Activated CD8-positive, alpha-beta memory T cell treated with anti-CD3 and anti-CD28 coated beads, Interleukin-2, amount 50 U/mL, for 1 hour (primary cell): Measurements from ENCODE around the gene ANKRD40CL.
"Not testable (repeated sequence)": the region's sequence is repeated elsewhere in the genome, so short reads cannot be mapped to it uniquely, and the experiment has no call there.

ENCODE experiments used
- DNase-seq: peaks from one replicate; pipeline ENCODE4 v3.0.0-alpha.2; 2020; ENCODE audit errors: extremely low read depth

ANKRD40CL gene

DNA sequence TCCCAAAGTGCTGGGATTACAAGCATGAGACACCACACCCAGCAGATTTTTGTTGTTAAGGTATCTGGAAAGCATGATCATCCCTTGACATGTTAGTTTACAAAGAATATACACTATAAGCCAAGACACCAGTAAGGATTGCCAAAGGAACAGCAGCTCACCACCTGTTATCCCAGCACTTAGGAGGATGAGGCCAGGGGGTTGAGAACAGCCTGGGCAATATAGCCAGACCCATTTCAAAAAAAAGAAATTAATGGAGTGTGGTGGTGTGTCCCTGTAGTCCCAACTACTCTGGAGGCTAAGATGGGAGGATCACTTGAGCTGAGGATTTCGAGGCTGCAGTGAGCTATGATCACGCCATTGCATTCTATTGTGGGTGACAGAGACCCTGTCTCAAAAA is 5.1 kb downstream of the ANKRD40CL start:
- DNase-seq: no peak

DNA sequence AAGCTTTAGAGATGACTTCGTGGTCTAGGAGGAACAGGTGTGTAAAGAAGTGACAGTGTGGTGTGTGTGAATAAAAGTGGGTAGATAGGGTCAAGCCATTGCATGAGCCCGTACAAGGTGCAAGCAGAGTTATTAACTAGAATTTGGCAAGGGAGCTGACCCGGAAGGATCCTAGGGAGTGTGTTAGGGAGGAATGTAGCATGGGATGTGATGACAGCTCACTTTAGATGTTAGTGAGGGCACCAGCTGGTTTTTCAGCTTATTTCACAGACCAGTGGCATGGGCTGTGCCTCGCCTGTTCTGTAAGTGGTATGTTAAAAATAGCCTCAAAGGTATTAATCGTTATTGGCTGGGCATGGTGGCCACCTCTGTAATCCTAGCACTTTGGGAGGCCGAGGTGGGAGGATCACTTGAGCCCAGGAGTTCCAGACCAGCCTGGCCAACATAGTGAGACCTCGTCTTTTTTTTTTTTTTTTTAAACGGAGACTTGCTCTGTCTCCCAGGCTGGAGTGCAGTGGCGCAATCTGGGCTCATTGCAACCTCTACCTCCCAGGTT is 8.3 kb downstream of the ANKRD40CL start:
- DNase-seq: no peak

DNA sequence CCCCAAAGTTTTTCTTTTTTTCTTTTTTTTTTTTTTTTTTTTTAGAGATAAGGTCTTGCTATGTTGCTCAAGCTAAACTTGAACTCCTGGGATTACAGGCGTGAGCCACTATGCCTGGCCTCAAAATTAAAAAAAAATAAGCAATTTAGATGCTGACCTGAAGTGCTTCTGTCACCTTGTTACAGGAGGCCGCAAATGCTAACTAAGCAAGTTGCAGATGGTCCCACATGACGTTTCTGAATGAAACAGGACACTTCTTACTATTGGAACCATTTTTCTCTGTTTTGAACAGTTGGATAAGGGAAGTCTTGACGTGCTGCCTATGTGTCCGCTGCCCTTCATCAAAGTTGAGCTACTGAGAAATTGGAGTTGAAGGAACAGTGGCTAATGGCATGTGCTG is 8.8 kb downstream of the ANKRD40CL start:
- DNase-seq: no peak

DNA sequence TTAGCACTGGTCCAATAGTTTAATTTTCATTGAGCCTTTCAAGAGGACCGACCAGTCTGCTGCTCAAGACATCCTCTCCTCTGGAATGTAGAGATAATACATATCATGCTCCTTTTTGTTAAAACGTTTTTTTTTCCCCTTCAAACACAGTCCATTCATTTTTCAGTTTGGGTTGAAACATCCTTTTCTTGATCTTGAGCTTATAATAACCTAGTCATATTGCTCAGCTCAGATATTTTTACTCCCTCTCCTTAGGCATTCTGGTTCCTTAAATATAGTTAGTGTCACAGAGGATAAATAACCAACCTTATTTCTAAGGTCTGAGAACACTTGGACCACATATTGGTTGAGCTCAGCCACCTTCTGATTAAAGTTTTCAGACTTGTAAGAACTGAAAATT is 12.8 kb downstream of the ANKRD40CL start:
- no peak for DNase-seq

DNA sequence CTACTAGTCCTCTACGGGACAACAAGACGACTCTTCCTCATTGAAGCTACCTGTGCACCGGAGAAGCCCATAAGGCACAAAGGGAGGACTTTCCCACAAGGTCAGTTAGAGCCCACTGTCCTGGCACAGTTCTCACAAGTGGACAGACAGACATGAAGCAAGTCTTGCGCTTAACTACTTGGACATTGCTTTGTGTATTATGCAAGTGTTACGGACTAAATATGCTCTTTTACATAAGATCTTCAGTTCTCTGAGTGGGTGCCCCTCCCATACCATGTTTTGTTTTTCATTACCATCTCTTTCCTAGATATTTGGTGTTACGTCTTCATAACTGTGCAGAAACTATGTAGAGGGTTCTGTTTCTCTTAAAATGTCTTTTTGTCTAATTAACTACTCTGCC is 18.1 kb downstream of the ANKRD40CL start:
- DNase-seq: no peak

DNA sequence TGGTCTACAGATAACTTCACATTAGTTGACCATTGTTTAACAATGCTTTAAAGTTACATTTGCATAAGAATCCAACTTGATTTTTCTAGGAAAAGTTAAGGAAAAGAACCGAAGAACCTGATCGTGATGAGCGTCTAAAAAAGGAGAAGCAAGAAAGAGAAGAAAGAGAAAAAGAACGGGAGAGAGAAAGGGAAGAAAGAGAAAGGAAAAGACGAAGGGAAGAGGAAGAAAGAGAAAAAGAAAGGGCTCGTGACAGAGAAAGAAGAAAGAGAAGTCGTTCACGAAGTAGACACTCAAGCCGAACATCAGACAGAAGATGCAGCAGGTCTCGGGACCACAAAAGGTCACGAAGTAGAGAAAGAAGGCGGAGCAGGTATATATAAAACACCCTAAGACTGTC is 21.7 kb downstream of the ANKRD40CL start:
- DNase-seq: no peak

DNA sequence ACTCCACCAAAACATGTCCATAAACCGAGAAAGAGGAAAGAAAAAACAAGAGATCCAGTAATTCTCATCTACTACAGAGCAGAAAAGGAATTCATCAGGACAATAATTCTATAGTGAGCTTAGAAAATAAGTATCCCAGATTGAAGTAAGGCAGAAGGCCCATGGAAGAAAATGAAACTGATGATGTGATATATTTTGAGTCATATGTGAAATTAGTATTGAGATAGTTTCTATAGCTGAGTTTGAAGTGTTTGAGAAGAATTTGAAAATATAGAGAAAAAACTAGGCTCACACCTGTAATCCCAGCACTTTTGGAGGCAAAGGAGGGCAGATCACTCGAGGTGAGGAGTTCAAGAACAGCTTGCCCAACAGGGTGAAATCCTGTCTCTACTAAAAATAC is 28.2 kb downstream of the ANKRD40CL start:
- no peak for DNase-seq

DNA sequence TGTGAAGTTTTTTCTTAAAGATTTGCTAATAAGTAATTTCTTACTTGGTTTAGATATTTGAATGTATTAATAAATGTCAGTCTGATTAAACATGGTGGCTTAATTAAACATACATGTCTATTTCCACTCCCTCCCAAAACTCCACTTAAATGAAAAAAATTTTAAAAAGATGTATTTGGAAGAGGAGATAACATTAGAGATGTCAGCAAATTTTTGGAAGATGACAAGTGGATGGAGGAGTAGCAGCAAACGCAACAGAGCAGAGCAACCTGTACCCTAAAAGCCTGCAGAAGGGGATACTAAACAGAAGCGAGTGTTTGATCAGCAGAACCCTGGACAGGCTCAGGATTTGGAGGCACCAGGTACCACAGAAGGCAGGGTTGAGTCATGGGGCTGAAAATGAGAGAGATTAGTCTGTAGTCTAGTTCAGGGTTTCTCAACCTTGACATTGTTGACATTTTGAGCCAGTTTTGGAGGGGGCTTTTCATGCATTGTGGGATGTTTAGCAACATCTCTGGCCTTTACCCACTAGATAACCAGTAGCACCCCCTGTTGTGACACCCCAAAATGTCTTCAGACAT is 30.1 kb downstream of the ANKRD40CL start:
- no peak for DNase-seq

DNA sequence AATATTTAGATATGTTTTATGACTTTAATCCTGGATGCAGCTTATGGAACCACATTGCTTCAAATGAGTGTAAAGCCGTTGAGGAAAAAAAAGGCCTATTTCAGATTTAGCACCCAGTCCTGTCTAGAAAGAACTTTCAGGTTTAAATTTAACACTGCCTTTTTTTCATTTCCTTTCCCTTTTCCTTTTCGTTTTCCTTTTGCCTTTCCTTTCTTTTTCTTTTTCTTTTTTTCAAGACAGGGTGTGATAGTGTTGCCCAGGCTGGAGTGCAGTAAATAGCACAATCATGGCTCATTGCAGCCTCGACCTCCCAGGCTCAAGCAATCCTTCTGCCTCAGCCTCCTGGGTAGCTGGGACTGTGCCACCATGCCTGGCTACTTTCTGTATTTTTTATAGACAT is 32.0 kb downstream of the ANKRD40CL start:
- DNase-seq: no peak

DNA sequence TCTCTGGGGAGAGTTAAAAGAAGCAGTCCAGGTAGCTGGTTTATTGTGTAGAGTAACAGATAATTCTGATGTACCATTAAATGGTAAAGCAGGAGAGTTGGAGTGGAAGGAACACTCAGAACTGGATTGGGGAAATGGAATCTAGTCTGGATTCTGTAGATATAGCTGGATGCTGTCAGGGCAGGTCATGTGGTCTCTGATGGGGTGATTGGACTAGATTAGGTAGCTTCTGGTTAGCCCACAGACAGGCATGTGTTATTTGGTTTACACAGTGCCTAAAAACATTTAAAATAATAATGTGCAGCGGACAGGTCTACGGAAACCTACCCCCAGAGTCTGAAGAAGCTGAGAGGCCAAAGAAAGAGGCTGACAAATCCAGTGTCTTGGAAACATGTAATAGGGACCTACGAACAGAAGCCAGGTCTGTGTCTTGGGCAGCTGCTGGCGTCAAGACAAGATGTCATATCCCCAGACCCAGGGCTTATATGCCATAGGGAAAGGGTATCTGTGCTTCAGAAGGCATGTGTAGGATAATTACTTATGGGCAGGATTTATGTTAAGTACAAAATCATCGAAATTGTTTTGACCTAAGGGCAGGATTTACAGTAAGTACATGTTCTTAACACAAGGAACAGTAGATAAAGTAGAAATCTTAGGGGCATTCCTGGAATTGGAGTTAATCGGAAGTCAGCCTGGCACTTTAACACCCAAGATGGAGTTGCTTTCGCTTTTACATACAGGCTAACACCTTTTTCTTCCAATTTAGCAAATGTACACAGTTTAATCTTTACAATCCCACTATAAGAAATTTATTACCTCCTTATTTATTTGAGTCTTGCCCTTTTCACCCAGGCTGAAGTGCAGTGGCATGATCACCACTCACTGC is 35.5 kb downstream of the ANKRD40CL start:
- no peak for DNase-seq

DNA sequence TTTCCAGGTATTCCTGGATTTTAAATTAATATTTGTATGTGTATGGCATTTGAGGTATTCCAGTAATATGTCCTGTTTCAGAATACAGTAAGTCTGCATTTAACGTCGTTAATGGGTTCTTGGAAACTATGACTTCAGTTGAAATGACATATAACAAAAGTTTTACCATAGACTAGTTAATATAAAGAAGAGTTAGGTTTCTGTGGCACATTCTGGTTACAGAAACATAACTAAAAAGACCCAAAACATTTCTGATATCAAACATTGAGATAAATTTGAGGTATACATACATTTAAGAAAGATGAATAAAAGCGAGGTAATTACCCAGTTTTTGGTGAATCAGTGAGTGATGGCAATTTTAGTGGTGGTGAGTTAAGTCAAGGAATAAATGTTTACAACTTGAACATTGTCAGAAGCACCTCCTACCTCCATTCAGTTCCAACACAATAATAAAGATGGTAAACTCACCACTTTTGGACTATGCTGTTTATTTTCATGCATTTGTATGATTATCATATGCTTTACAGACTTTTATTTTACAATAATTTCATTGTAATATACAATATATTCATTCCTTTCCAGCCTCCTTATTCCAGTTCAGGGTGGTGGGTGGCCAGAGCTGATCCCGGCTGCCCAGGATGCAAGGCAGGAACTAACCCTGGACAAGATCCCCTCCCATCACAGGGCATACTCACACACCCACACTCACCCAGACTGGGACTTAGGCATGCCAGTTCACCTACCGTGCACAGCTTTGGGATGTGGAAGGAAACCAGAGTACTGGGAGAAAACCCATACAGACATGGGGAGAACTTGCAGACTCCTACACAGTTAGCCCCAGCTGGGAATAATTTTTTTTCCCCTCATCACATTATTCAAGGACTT is 38.2 kb downstream of the ANKRD40CL start:
- DNase-seq: no peak

DNA sequence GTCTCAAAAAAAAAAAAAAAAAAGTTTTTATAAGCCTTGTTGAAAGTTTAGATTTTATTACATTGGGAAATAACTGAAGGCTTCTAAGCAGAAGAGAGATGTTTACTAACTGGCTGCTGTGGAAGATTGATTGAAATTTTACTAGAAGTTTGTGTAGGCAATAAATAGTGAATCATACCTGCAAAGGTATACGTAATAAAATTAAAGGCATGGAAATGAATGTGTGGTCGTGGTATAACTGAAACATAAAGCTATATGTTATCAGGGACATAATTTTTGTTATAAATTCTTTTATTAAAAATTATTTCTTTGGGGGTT is 39.2 kb downstream of the ANKRD40CL start:
- no peak for DNase-seq

DNA sequence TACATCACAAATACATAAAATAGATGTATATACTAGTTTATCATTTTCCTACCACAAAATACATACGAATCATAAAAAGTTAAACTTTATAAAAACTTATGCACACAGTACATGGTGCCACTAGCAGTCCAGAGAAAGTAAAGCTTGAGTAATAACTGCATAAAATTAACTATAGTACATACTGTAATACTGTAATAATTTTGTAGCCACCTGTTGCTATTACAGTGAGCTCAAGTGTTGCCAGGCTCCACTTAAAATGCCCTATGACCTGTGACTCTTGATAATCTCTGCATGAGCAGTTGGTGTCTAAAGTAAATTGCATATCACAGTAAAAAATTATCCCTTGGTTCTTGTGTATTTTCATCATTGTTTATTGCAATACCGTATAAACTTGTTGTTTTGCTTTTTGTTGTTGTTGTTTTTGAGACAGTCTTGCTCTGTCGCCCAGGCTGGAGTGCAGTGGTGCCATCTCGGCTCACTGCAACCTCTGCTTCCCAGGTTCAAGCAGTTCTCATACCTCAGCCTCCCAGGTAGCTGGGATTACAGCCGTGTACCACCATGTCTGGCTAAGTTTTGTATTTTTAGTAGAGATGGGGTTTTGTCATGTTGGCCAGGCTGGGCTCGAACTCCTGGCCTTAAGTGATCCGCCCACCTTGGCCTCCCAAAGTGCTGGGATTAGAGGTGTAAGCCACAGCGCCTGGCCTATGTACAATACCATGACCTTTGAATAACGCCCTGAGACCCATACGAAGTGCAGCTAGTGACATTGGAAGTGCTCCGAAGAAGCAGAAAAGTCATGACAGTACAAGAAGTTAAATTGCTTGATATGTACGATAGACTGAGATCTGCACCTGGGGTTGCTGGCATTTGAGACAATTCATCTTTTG is 41.3 kb downstream of the ANKRD40CL start:
- DNase-seq: no peak

DNA sequence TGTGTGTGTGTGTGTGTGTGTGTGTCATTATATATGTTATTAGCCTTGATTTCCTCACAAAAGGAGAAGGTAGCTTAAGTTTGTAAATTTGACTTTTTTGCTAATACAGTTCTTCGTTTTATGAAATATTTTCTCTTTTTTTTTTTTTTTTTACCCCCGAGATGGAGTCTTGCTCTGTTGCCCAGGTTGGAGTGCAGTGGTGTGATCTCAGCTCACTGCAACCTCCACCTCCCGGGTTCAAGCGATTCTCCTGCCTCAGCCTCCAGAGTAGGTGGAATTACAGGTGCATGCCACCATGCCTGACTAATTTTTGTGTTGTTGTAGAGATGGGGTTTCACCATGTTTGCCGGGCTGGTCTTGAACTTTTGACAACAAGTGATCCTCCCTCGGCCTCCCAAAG is 42.7 kb downstream of the ANKRD40CL start:
- not testable (repeated sequence) for DNase-seq

DNA sequence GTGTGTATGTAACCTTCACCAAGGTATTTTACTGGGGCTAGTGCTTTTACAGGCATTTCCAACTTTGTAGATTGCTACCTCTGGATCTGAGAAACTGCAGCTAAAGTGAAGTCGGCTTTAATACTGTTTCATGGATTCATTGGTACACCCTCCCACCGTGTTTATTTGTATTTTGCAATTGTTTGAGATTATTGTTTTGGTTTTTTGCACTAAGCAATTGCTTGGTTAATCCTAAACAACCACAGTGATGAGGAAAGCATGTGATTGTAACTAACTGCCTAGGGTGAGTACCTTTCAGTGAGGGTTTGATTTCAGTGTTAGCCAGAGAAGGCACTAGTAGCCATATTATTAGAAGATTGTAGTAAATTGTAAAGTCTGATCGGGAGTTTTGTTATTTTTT is 44.6 kb downstream of the ANKRD40CL start:
- DNase-seq: no peak

DNA sequence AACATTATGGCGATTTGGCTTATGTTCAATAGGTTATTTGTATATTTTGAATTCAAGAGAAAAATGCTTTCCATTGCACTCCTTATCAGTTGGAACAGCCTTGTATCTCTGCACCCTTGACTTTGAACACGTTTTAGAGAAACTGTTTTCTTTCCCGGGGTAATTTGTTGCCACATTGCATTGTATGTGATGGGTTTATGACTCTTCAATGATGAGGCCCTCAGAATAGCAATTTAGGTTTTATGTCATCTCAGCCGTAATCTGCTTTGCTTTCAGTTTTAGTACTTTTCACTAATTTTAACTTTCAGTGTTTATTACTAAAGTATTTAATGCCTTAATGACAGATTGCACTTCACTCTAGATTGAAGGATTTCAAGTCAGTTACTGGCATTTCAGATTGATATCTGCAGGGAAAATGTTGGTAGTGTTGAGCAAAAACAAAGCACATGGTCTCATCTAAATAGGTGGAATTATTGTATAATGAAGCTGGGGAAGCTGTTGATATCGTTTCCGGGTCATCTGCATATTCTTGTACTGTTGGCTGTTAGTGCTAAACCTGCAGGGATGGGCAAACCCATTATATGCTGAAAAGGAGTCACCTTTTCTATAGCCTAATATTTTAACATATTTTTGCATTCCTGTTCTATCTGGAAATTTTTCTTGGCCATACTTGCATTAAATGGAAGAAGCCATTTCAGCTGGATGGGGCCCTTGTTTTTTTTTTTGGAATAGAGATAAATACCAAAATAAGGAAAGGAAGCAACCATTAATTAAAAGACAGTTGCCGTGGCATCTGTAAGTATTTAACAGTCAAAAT is 45.9 kb downstream of the ANKRD40CL start:
- DNase-seq: no peak

DNA sequence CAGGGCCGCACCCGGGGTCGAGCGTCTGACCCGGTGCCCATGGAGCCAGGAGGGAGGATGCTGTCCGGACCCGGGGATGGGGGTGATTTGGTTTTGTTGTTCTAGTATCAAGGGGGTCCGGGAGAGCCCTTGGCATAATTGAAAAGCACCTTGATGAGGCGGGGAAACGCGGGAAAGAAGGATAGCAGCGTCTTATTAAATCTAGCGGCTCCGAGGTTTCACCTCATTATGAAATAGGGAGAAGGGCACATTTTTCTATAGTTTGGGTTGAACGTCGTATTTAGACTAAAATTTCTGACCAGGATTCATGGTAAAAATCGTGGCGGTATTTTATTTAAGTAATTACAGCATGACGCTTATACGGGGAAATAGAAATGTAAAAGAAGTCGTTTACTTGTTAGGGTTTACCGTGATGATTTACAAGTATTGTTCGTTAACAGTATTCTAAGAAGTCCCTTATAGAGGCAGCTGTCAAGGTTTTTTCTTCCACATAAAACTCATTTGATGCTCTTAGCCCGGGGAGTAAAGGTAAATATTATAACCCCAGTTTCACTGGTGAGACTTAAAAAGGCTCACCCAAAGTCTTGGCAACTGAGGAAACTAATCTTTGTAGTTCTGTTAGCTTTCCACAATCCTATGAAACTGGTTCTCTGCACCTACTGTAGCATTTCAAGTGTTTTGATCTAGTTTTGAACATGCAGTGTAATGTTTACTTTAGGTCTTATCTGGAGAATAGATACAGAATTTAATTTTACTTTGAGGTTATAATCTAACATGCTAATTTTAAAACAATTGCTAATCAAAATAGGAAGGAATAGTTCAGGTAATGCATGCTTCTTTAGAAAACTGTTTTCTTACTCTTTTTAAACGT is 47.2 kb downstream of the ANKRD40CL start:
- no peak for DNase-seq

DNA sequence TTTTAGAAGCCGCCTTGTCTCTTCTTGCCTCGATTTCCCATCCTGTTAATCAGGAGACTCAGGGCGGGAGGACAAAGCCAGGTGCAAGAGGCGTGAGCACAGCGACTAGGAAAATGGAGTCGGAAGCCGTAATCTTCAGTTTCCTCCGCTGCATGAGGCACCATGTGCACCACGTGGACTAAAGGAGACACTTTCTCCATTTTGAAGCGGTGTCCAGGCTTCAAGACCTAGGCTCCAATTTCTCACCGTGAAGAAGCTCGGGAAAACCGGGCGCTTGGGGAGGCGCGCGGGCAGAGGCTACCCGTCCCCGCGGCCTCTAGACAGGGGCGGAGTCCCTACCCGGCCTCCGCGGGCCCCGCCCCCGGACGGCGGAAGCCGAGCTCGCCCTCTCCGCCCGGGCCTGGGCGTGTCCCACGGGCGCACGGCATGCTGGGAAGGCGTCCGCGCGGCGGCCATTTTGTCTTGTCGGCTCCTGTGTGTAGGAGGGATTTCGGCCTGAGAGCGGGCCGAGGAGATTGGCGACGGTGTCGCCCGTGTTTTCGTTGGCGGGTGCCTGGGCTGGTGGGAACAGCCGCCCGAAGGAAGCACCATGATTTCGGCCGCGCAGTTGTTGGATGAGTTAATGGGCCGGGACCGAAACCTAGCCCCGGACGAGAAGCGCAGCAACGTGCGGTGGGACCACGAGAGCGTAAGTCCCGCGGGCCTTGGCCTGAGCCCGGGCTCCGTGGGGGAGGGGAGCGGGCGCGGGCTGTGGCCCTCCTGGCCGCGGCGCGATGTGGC is 48.0 kb downstream of the ANKRD40CL start, which contains the start of gene LUC7L3:
Gene LUC7L3 (plus strand): TSS at position 460 of the 780 bp plus-strand sequence. CDS start 130 bp downstream, at position 590.
- peak; percentile 45 for DNase-seq

DNA sequence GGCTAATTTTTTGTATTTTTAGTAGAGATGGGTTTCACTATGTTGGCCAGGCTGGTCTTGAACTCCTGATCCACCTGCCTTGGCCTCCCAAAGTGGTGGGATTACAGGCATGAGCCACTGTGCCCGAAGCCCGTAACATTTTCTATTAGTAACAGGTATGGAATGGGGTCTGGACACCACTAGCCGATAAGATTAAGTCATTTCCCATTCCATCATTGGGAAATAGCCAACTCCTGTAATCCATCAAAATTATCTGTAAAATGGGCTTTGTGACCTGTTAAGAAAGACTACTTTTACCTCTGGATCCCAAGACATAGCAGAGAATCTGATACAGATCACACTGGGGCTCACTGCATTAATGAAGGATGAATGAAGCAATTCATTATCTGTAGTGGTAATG is 51.8 kb downstream of the ANKRD40CL start:
- DNase-seq: no peak
